ENCODE results near the gene SLC25A39. TPM values are rescaled to one million over a fixed set of nuclear protein-coding genes. Genes with fewer than 3 reads are reported as not detected.

The SLC25A39 gene
- total and polyA plus RNA-seq, 2 experiments from 2014 or later, result 92.7 to 179 TPM

DNA sequence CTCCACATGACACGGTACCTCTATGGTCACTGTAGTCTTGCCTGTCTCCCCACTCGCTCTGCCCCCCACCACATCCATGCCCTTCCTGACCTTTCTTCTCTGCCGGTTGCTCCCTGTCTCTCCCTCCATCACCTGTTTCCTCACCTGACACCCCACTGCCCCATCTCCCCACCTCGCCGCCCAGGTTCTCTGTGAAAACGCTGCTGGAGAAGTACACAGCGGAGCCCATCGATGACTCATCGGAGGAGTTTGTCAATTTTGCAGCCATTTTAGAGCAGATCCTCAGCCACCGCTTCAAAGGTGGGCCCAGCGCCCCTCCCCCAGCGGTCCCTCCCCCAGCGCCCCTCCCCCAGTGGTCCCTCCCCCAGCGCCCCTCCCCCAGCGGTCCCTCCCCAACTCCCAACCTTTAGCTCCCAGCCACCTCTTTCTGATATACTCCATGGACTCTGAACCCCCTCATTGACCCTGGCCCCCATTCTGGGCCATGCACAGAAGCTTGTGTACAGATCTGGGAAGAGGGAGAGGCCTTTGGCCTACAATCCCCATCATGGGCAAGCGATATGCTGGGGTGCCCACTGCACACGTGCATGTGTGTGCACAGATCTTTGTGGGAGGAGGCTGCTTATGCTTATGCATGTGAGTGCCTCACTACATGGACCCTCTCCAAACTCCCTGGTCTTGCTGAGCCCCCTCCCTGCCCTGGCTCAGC lies 12.1 kb downstream of the SLC25A39 start:
- H4K20me1 ChIP-seq (ENCODE audit: insufficient read depth, poor library complexity, severe bottlenecking), result no peaks in the 10 kb centered on the region
- no peak overlapping the region for H3K4me3 ChIP-seq
- WGBS (ENCODE audit: low lambda C conversion rate, missing lambda C conversion rate), result 81% methylated on average over 11 of the region's 17 CpGs
- no peak overlapping the region for H3K27ac ChIP-seq
- H3K4me1 ChIP-seq (ENCODE audit: insufficient read depth), result peaks cover 10% of the 10 kb centered on the region
- no peak overlapping the region for H3K4me2 ChIP-seq
- no peaks in the 10 kb centered on the region for H3K9me2 ChIP-seq (replicated peaks; ENCODE audit: insufficient read depth)
- TF ChIP-seq EZH2 (IDR thresholded peaks at IDR 0.05; ENCODE audit: borderline replicate concordance) (no peak), EZH2phosphoT487 (IDR thresholded peaks at IDR 0.05; ENCODE audit: low read depth, severe bottlenecking, unreplicated experiment) (no peak)
- TF ChIP-seq, protein P1, sequence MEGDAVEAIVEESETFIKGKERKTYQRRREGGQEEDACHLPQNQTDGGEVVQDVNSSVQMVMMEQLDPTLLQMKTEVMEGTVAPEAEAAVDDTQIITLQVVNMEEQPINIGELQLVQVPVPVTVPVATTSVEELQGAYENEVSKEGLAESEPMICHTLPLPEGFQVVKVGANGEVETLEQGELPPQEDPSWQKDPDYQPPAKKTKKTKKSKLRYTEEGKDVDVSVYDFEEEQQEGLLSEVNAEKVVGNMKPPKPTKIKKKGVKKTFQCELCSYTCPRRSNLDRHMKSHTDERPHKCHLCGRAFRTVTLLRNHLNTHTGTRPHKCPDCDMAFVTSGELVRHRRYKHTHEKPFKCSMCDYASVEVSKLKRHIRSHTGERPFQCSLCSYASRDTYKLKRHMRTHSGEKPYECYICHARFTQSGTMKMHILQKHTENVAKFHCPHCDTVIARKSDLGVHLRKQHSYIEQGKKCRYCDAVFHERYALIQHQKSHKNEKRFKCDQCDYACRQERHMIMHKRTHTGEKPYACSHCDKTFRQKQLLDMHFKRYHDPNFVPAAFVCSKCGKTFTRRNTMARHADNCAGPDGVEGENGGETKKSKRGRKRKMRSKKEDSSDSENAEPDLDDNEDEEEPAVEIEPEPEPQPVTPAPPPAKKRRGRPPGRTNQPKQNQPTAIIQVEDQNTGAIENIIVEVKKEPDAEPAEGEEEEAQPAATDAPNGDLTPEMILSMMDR (IDR thresholded peaks at IDR 0.05; ENCODE audit: poor library complexity), result no peak
- no peaks in the 10 kb centered on the region for H3K79me2 ChIP-seq
- H3K36me3 ChIP-seq (replicated peaks; ENCODE audit: insufficient read depth, low read depth), result no peaks in the 10 kb centered on the region
- no peak for DNase-seq (ENCODE audit: low spot score)
- H3K9me3 ChIP-seq (ENCODE audit: low read depth), result no peaks in the 10 kb centered on the region
- H3K27me3 ChIP-seq, result peaks cover 39% of the 10 kb centered on the region
- H2AFZ ChIP-seq, result no peak overlapping the region

DNA sequence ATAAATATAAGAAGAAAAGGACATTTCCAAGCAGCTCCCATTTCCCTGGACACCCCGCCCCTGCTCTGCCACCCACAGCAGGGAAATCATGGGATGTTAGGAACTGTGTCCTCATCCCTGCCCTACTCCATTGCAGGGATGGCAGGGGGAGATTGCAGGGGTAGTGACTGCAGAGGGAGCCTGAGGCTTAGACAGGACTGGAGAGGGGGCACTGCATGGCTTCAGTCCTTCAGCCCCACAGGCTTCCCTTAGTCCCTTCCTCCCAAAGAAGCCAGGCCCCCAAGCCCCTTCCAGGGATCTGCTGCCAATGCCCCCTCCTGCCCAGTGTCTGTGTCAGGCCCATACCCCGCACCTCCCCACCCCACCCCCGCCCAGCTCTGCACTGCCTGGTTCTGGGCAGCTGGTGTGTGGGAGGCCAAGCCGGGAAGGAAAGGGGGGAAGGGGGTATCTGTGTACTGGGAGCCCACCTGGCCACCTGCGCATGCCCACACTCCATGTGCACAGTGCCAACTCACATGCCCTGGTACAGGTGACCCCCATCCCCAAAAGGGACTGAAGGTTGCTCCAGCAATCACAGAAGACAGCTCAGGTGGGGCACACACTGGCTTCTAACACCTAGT lies 13.0 kb downstream of the SLC25A39 start:
- Histone ChIP-seq H3K27me3 (peaks cover 39% of the 10 kb centered on the region), H3K9me3 (ENCODE audit: low read depth) (no peaks in the 10 kb centered on the region), H3K36me3 (replicated peaks; ENCODE audit: insufficient read depth, low read depth) (no peaks in the 10 kb centered on the region), H3K4me3 (no peak overlapping the region), H3K9me2 (replicated peaks; ENCODE audit: insufficient read depth) (no peaks in the 10 kb centered on the region), H4K20me1 (ENCODE audit: insufficient read depth, poor library complexity, severe bottlenecking) (no peaks in the 10 kb centered on the region), H2AFZ (no peak overlapping the region), H3K27ac (no peak overlapping the region), H3K79me2 (no peaks in the 10 kb centered on the region), H3K4me1 (ENCODE audit: insufficient read depth) (peaks cover 12% of the 10 kb centered on the region), H3K4me2 (no peak overlapping the region)
- WGBS (ENCODE audit: low lambda C conversion rate, missing lambda C conversion rate), result 79% methylated on average over 3 of the region's 5 CpGs
- no peak for DNase-seq (ENCODE audit: low spot score)
- no peak for TF ChIP-seq EZH2phosphoT487 (IDR thresholded peaks at IDR 0.05; ENCODE audit: low read depth, severe bottlenecking, unreplicated experiment)
- TF ChIP-seq, protein P1 (IDR thresholded peaks at IDR 0.05; ENCODE audit: poor library complexity), result no peak
- TF ChIP-seq EZH2 (IDR thresholded peaks at IDR 0.05; ENCODE audit: borderline replicate concordance), result no peak

DNA sequence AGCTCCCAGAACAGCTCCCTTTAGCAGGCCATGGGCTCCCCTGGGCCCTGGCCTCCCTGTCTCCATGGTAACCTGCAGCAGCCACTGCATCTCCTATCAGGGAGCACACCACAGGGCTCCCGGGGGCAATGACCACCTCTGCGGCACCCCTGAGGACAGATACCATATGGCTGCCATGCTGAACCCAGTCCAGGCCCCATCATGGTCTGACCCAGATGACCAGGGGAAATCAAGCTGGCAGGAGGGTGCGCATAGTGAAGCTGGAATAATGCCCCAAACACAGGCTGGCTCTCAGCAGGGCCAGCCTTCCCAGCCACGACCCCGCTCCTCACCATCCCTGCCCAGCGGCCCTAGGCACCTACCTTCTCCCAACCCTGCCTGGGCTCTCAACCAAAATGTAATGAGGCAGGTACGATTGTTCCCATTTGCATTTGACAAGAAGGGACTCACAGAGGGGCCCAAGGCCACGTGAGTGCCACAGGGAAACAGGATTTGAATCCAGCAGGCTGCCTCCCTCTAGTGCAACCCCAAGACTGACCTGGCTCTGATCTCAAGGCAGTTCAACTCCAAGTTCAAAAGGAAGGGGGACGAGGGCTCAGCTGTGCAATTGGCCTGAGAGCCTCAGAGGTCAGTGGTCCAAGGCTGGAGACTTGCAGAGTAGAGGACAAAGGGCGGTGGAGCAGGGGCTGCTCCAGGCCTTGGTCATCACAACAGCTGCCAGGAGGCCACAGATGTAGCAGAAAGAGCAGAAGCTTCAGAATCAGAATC lies 13.8 kb downstream of the SLC25A39 start:
- Histone ChIP-seq H3K27me3 (peaks cover 36% of the 10 kb centered on the region), H4K20me1 (ENCODE audit: insufficient read depth, poor library complexity, severe bottlenecking) (no peaks in the 10 kb centered on the region), H3K4me2 (no peak overlapping the region)

DNA sequence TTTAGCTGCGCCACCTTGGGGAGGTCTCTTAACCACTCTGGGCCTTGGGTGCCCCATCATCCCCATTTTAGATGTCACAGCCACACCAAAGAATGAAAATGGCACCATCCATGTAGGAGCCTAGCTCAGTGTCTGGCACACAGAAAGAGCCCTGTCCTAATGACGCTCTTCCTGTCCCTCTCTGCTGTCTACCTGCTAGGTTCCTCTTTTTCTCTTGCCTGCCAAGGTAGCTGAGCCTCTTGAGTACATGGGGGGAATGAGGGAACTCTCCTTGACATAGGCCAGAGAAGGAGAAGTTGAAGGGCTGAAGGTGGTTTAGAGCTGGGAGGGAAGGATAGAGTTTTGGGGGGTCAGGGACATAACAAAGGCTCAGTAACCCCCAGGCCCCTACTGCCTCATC lies 14.4 kb downstream of the SLC25A39 start:
- Histone ChIP-seq H3K9me3 (ENCODE audit: low read depth) (no peaks in the 10 kb centered on the region), H4K20me1 (ENCODE audit: insufficient read depth, poor library complexity, severe bottlenecking) (no peaks in the 10 kb centered on the region), H3K4me1 (ENCODE audit: insufficient read depth) (peaks cover 9% of the 10 kb centered on the region), H3K36me3 (replicated peaks; ENCODE audit: insufficient read depth, low read depth) (no peaks in the 10 kb centered on the region), H3K27me3 (peaks cover 32% of the 10 kb centered on the region), H3K9me2 (replicated peaks; ENCODE audit: insufficient read depth) (no peaks in the 10 kb centered on the region), H3K4me2 (no peak overlapping the region), H3K79me2 (no peaks in the 10 kb centered on the region), H2AFZ (no peak overlapping the region), H3K27ac (no peak overlapping the region), H3K4me3 (no peak overlapping the region)
- no peak for TF ChIP-seq EZH2phosphoT487 (IDR thresholded peaks at IDR 0.05; ENCODE audit: low read depth, severe bottlenecking, unreplicated experiment)
- 94% methylated on average over 2 of the region's 2 CpGs for WGBS (ENCODE audit: low lambda C conversion rate, missing lambda C conversion rate)
- DNase-seq (ENCODE audit: low spot score), result no peak

More for the DNA sequence above, 13.8 kb downstream of the SLC25A39 start:
- Histone ChIP-seq H3K9me3 (ENCODE audit: low read depth) (no peaks in the 10 kb centered on the region), H3K4me3 (no peak overlapping the region), H3K79me2 (no peaks in the 10 kb centered on the region), H3K9me2 (replicated peaks; ENCODE audit: insufficient read depth) (no peaks in the 10 kb centered on the region), H3K27ac (no peak overlapping the region), H3K36me3 (replicated peaks; ENCODE audit: insufficient read depth, low read depth) (no peaks in the 10 kb centered on the region), H3K4me1 (ENCODE audit: insufficient read depth) (peaks cover 12% of the 10 kb centered on the region), H2AFZ (no peak overlapping the region)
- TF ChIP-seq EZH2phosphoT487 (IDR thresholded peaks at IDR 0.05; ENCODE audit: low read depth, severe bottlenecking, unreplicated experiment), result no peak
- DNase-seq (ENCODE audit: low spot score), result no peak
- 76% methylated on average over 10 of the region's 10 CpGs for WGBS (ENCODE audit: low lambda C conversion rate, missing lambda C conversion rate)
